ENCODE results near the gene GMPS.

- TF ChIP-seq CTCF (conservative IDR thresholded peaks at IDR 0.05; ENCODE audit: low read depth, low read length): no peak
- no peak for TF ChIP-seq FOS (IDR thresholded peaks at IDR 0.05; ENCODE audit: low read depth, low read length)
- TF ChIP-seq RAD21 (IDR thresholded peaks at IDR 0.05; ENCODE audit: low read length): no peak
- TF ChIP-seq CHD1 (IDR thresholded peaks at IDR 0.05; ENCODE audit: low read depth, low read length): no peak
- TF ChIP-seq BHLHE40 (IDR thresholded peaks at IDR 0.05; ENCODE audit: low read depth, low read length): no peak
These were observed 9.8 kb downstream of the GMPS start for GRCh38 chr3:155880286-155880685.
